GM12878 (cell line): ENCODE results near the gene PRIM1. TPM values are rescaled to one million over a fixed set of nuclear protein-coding genes. Genes with fewer than 3 reads are reported as not detected.

Experiments
- BCL11A ChIP-seq: IDR thresholded peaks from 2 replicates; pipeline ENCODE4 v1.6.1; 2011; ENCODE audit warnings: low read depth, low read length
- EP300 ChIP-seq, 2 experiments: fragments of 150-350 bp in 1 of 2; IDR thresholded peaks; 2 replicates each; pipeline ENCODE4 v1.6.1; 2011 to 2012; ENCODE audit warnings: low read depth in 2 of 2, low read length in 2 of 2, borderline replicate concordance in 1 of 2, improper control_type of control experiment in 1 of 2, inconsistent platforms in 1 of 2; ENCODE audit not compliant: control insufficient read depth in 1 of 2
- ETV6 ChIP-seq, 2 experiments: fragments of 450-650 bp in 1 of 2; IDR thresholded peaks in 1 of 2; conservative IDR thresholded peaks in 1 of 2; 2 replicates each; pipeline ENCODE4 v1.6.1; 2014; ENCODE audit warnings: antibody characterized with exemption in 1 of 2, borderline replicate concordance in 1 of 2, low read depth in 1 of 2, mild to moderate bottlenecking in 1 of 2, moderate library complexity in 1 of 2
- FOXM1 ChIP-seq: IDR thresholded peaks from 2 replicates; pipeline ENCODE4 v1.6.1; 2012; ENCODE audit warnings: low read depth, mild to moderate bottlenecking, inconsistent platforms, low read length, moderate library complexity
- GABPA ChIP-seq: IDR thresholded peaks from 2 replicates; pipeline ENCODE4 v1.6.1; 2014; ENCODE audit warnings: antibody characterized with exemption, low read depth, mild to moderate bottlenecking, inconsistent platforms
- LARP7 ChIP-seq: fragments of 450-650 bp; IDR thresholded peaks from 2 replicates; pipeline ENCODE4 v1.6.1; 2017; ENCODE audit warnings: mild to moderate bottlenecking
- MEF2A ChIP-seq: IDR thresholded peaks from 2 replicates; pipeline ENCODE4 v1.6.1; 2011; ENCODE audit warnings: low read depth, mild to moderate bottlenecking, low read length, moderate library complexity; ENCODE audit not compliant: insufficient read depth
- PML ChIP-seq: IDR thresholded peaks from 2 replicates; pipeline ENCODE4 v1.6.1; 2012; ENCODE audit warnings: low read length, inconsistent platforms
- POLR2AphosphoS5 ChIP-seq: IDR thresholded peaks from 2 replicates; pipeline ENCODE4 v1.6.1; 2011; ENCODE audit warnings: mild to moderate bottlenecking, low read length, inconsistent platforms
- RBBP5 ChIP-seq: fragments of 200-600 bp; sonication (generic); conservative IDR thresholded peaks from 2 replicates; pipeline ENCODE4 v1.6.1; 2016
- RUNX3 ChIP-seq: IDR thresholded peaks from 2 replicates; pipeline ENCODE4 v1.6.1; 2012; ENCODE audit warnings: low read length, inconsistent platforms
- SMAD5 ChIP-seq: IDR thresholded peaks from 2 replicates; pipeline ENCODE4 v1.6.1; 2016; ENCODE audit warnings: antibody characterized with exemption, low read depth
- STAT1 ChIP-seq: fragments of 450-650 bp; conservative IDR thresholded peaks from 2 replicates; pipeline ENCODE4 v1.6.1; 2014; ENCODE audit warnings: antibody characterized with exemption, mild to moderate bottlenecking
- SUZ12 ChIP-seq: fragments of 200-600 bp; sonication (generic); IDR thresholded peaks from one replicate; pipeline ENCODE4 v1.6.1; 2018; ENCODE audit warnings: antibody characterized with exemption, mild to moderate bottlenecking; ENCODE audit not compliant: unreplicated experiment
- TAF1 ChIP-seq: IDR thresholded peaks from 2 replicates; pipeline ENCODE4 v1.6.1; 2011; ENCODE audit warnings: mild to moderate bottlenecking, low read depth, low read length, borderline replicate concordance
- YBX1 ChIP-seq: fragments of 450-650 bp; IDR thresholded peaks from 2 replicates; pipeline ENCODE4 v1.6.1; 2016; ENCODE audit warnings: antibody characterized with exemption
- ZBED1 ChIP-seq: IDR thresholded peaks from 2 replicates; pipeline ENCODE4 v1.6.1; 2016; ENCODE audit warnings: borderline replicate concordance
- ZNF207 ChIP-seq: fragments of 450-650 bp; IDR thresholded peaks from 2 replicates; pipeline ENCODE4 v1.6.1; 2014; ENCODE audit warnings: antibody characterized with exemption, mild to moderate bottlenecking, borderline replicate concordance
- polyA plus RNA-seq, 11 experiments: library from polyadenylated mRNA; depleted of rRNA in 4 of 11; unstranded in 6 of 11; stranded (reverse) in 5 of 11; fragments of >200 nt; fragmentation: Nextera tagmentation in 4 of 11; fragmentation: Illumina TruSeq in 1 of 11; extraction: Ambion mirVana in 4 of 11; extraction: Trizol in 1 of 11; gene quantifications; 1 replicate in 1 of 11; 2 replicates in 10 of 11; pipeline versions ENCODE4 v1.2.1 to v1.2.3, GENCODE V29; 2011 to 2016; ENCODE audit warnings: inconsistent platforms in 2 of 11, missing spikeins in 2 of 11, low read depth in 1 of 11
- total RNA-seq, 4 experiments: library from RNA; depleted of rRNA in 3 of 4; stranded (reverse); fragments of >200 nt in 3 of 4; fragmentation: Illumina TruSeq in 1 of 4; extraction: Trizol in 1 of 4; gene quantifications; 2 replicates each; pipeline versions ENCODE4 v1.2.1 to v1.2.3, GENCODE V29; 2013 to 2021
- TF ChIP-seq, protein P1 (sequence below): fragments of 450-650 bp; formaldehyde crosslinking; IDR thresholded peaks from 2 replicates; pipeline ENCODE4 v1.4.0; 2020; ENCODE audit warnings: mild to moderate bottlenecking, moderate library complexity
- TF ChIP-seq, protein P2 (sequence below): fragments of 450-650 bp; IDR thresholded peaks from 2 replicates; pipeline ENCODE4 v1.6.1; 2017; ENCODE audit warnings: mild to moderate bottlenecking, moderate library complexity
- TF ChIP-seq, protein P3 (sequence below): fragments of 450-650 bp; IDR thresholded peaks from 2 replicates; pipeline ENCODE4 v1.6.1; 2016; ENCODE audit warnings: mild to moderate bottlenecking

The PRIM1 gene
- total and polyA plus RNA-seq, 10 of the 15 experiments (the other 5 are each of a cell fraction or from before 2014, with no cell fraction given) = 27.1 to 70.6 (median 55.7) TPM

DNA sequence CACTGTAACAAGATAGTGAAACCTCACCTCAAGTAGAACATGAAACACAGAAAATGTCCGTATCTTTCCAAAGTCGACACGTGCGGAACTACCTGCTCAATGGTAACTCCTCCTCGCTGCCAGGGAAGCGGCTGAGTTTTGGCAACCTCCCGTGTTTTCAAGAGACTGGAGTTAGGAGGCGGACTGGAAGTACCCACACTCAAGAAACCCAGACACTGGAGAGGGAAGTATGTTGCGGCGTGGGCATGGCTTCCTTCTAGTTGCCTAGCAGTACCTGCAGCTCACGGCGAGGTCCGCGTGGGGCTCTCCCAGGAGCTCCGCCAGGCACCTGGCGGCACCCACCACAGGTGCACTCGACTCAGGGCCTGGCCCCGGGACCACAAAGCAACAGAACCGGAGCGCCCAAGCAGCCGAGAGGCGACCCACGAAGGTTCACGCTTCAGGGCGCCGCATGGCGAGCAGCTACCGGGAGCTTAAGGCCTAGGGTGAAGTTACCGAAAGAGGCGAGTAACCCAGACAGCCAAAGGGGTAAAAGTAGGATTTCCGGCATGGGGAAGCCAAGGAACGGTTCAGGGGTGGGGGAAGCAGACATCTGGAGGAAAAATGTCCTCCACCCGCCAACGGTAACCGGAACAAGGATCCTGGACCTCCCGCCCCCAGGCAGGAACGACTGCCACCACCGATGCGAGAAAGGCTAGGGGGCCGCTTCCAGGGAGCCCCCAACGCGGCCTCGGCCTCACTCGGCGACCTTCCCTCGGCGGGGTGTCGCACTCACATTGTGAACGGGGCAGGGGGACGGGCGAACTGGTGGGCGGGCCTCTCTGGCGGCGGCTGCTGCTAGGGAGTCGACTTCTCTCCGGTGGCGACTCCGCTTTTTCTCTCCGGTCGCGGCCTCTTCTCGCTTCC, 64.6 kb downstream of the PRIM1 start (continued):
- 0 out of 2 replicates have a peak, but pooled peaks have one; percentile 33 for TF ChIP-seq STAT1
- 0 out of 2 replicates have a peak, but pooled peaks have one; percentile 85 for TF ChIP-seq LARP7
- no peak for TF ChIP-seq SUZ12
- TF ChIP-seq, protein P1, sequence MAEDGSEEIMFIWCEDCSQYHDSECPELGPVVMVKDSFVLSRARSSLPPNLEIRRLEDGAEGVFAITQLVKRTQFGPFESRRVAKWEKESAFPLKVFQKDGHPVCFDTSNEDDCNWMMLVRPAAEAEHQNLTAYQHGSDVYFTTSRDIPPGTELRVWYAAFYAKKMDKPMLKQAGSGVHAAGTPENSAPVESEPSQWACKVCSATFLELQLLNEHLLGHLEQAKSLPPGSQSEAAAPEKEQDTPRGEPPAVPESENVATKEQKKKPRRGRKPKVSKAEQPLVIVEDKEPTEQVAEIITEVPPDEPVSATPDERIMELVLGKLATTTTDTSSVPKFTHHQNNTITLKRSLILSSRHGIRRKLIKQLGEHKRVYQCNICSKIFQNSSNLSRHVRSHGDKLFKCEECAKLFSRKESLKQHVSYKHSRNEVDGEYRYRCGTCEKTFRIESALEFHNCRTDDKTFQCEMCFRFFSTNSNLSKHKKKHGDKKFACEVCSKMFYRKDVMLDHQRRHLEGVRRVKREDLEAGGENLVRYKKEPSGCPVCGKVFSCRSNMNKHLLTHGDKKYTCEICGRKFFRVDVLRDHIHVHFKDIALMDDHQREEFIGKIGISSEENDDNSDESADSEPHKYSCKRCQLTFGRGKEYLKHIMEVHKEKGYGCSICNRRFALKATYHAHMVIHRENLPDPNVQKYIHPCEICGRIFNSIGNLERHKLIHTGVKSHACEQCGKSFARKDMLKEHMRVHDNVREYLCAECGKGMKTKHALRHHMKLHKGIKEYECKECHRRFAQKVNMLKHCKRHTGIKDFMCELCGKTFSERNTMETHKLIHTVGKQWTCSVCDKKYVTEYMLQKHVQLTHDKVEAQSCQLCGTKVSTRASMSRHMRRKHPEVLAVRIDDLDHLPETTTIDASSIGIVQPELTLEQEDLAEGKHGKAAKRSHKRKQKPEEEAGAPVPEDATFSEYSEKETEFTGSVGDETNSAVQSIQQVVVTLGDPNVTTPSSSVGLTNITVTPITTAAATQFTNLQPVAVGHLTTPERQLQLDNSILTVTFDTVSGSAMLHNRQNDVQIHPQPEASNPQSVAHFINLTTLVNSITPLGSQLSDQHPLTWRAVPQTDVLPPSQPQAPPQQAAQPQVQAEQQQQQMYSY (CRISPR knock-in tag) = no peak
- no peak for TF ChIP-seq EP300 (IDR thresholded peaks at IDR 0.05; ENCODE audit: borderline replicate concordance in 1 of 2, control insufficient read depth in 1 of 2, low read depth in 2 of 2, low read length in 2 of 2)
- peak; percentile 87 for TF ChIP-seq SMAD5
- TF ChIP-seq RBBP5 = no peak
- no peak for TF ChIP-seq ETV6 (conservative IDR thresholded peaks at IDR 0.05 in 1 of 2, IDR thresholded peaks at IDR 0.05 in 1 of 2; ENCODE audit: borderline replicate concordance in 1 of 2, low read depth in 1 of 2)
- TF ChIP-seq, protein P2, sequence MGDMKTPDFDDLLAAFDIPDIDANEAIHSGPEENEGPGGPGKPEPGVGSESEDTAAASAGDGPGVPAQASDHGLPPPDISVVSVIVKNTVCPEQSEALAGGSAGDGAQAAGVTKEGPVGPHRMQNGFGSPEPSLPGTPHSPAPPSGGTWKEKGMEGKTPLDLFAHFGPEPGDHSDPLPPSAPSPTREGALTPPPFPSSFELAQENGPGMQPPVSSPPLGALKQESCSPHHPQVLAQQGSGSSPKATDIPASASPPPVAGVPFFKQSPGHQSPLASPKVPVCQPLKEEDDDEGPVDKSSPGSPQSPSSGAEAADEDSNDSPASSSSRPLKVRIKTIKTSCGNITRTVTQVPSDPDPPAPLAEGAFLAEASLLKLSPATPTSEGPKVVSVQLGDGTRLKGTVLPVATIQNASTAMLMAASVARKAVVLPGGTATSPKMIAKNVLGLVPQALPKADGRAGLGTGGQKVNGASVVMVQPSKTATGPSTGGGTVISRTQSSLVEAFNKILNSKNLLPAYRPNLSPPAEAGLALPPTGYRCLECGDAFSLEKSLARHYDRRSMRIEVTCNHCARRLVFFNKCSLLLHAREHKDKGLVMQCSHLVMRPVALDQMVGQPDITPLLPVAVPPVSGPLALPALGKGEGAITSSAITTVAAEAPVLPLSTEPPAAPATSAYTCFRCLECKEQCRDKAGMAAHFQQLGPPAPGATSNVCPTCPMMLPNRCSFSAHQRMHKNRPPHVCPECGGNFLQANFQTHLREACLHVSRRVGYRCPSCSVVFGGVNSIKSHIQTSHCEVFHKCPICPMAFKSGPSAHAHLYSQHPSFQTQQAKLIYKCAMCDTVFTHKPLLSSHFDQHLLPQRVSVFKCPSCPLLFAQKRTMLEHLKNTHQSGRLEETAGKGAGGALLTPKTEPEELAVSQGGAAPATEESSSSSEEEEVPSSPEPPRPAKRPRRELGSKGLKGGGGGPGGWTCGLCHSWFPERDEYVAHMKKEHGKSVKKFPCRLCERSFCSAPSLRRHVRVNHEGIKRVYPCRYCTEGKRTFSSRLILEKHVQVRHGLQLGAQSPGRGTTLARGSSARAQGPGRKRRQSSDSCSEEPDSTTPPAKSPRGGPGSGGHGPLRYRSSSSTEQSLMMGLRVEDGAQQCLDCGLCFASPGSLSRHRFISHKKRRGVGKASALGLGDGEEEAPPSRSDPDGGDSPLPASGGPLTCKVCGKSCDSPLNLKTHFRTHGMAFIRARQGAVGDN = 0 out of 2 replicates have a peak, but pooled peaks have one; percentile 12
- peak; percentile 64; the same call in 1 of the 2 replicates for TF ChIP-seq TAF1
- TF ChIP-seq MEF2A = no peak
- TF ChIP-seq RUNX3 = no peak; the same call in 1 of the 2 replicates
- TF ChIP-seq BCL11A = no peak
- TF ChIP-seq ZBED1 = no peak
- TF ChIP-seq GABPA = no peak
- TF ChIP-seq, protein P3, sequence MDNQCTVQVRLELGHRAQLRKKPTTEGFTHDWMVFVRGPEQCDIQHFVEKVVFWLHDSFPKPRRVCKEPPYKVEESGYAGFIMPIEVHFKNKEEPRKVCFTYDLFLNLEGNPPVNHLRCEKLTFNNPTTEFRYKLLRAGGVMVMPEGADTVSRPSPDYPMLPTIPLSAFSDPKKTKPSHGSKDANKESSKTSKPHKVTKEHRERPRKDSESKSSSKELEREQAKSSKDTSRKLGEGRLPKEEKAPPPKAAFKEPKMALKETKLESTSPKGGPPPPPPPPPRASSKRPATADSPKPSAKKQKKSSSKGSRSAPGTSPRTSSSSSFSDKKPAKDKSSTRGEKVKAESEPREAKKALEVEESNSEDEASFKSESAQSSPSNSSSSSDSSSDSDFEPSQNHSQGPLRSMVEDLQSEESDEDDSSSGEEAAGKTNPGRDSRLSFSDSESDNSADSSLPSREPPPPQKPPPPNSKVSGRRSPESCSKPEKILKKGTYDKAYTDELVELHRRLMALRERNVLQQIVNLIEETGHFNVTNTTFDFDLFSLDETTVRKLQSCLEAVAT = peak; percentile 73
- TF ChIP-seq PML = peak; percentile 13; the same call in 1 of the 2 replicates
- TF ChIP-seq YBX1 = no peak
- no peak for TF ChIP-seq FOXM1
- TF ChIP-seq POLR2AphosphoS5 = peak; percentile 66
- TF ChIP-seq ZNF207 = 0 out of 2 replicates have a peak, but pooled peaks have one; percentile 29
